Activated CD4-positive, CD25-positive, alpha-beta regulatory T cell treated with anti-CD3 and anti-CD28 coated beads, Interleukin-2, amount 50 U/mL, for 16 hours (primary cell): Measurements from ENCODE around the gene PCNX2.
"Not testable (repeated sequence)": the region's sequence is repeated elsewhere in the genome, so short reads cannot be mapped to it uniquely, and the experiment has no call there.

ENCODE experiments used
- DNase-seq: peaks from one replicate; pipeline ENCODE4 v3.0.0-alpha.2; 2020; ENCODE audit warnings: low read depth, low spot score

Gene PCNX2

GRCh38 chr1:233230011-233230410, 65.5 kb downstream of the PCNX2 start:
- no peak for DNase-seq

GRCh38 chr1:233229288-233229687, 66.2 kb downstream of the PCNX2 start:
- DNase-seq, result no peak

- no peak for DNase-seq
Measured at GRCh38 chr1:233227930-233228465, 67.5 kb downstream of the PCNX2 start.

GRCh38 chr1:233224311-233224710, 71.2 kb downstream of the PCNX2 start:
- DNase-seq, result no peak

GRCh38 chr1:233217832-233218231, 77.7 kb downstream of the PCNX2 start:
- no peak for DNase-seq

- no peak for DNase-seq
Measured at GRCh38 chr1:233216009-233216408, 79.5 kb downstream of the PCNX2 start.

GRCh38 chr1:233215135-233215760, 80.3 kb downstream of the PCNX2 start:
- DNase-seq, result no peak

- DNase-seq, result no peak
Measured at GRCh38 chr1:233211595-233211994, 83.9 kb downstream of the PCNX2 start.

- no peak for DNase-seq
Measured at GRCh38 chr1:233211106-233211505, 84.4 kb downstream of the PCNX2 start.

- DNase-seq, result no peak
Measured at GRCh38 chr1:233209481-233209880, 86.0 kb downstream of the PCNX2 start.

GRCh38 chr1:233208687-233209086, 86.8 kb downstream of the PCNX2 start:
- DNase-seq, result no peak

- DNase-seq, result no peak
Measured at GRCh38 chr1:233197940-233198339, 97.6 kb downstream of the PCNX2 start.

- DNase-seq, result no peak
Measured at GRCh38 chr1:233193741-233194140, 101.8 kb downstream of the PCNX2 start.

GRCh38 chr1:233190987-233191386, 104.5 kb downstream of the PCNX2 start:
- DNase-seq, result no peak

- DNase-seq, result no peak
Measured at GRCh38 chr1:233189526-233189925, 106.0 kb downstream of the PCNX2 start.

- no peak for DNase-seq
Measured at GRCh38 chr1:233188061-233188460, 107.5 kb downstream of the PCNX2 start.

GRCh38 chr1:233183226-233184020, 112.1 kb downstream of the PCNX2 start:
- DNase-seq, result no peak

GRCh38 chr1:233182587-233182986, 112.9 kb downstream of the PCNX2 start:
- no peak for DNase-seq

GRCh38 chr1:233180641-233181364, 114.7 kb downstream of the PCNX2 start:
- no peak for DNase-seq

- DNase-seq, result not testable (repeated sequence)
Measured at GRCh38 chr1:233179638-233180037, 115.9 kb downstream of the PCNX2 start.

- DNase-seq, result no peak
Measured at GRCh38 chr1:233172201-233172600, 123.3 kb downstream of the PCNX2 start.

GRCh38 chr1:233170741-233171140, 124.8 kb downstream of the PCNX2 start:
- no peak for DNase-seq
